HG03139 (cell line): ENCODE data around the gene NHS.
"Not testable (repeated sequence)": the region's sequence is repeated elsewhere in the genome, so short reads cannot be mapped to it uniquely, and the experiment has no call there.

ENCODE experiments used
- ATAC-seq: cut with Tn5 transposase; IDR thresholded peaks from one replicate; pipeline ENCODE4 v1.9.1; 2021; ENCODE audit not compliant: unreplicated experiment

Gene NHS

GRCh38 chrX:17488036-17488435 lies 113.0 kb downstream of the NHS start:
- no peak for ATAC-seq

- no peak for ATAC-seq
These were observed 119.2 kb downstream of the NHS start for GRCh38 chrX:17494216-17494615.

GRCh38 chrX:17495052-17495451 lies 120.1 kb downstream of the NHS start:
- ATAC-seq: no peak

GRCh38 chrX:17496407-17496806 lies 121.4 kb downstream of the NHS start:
- ATAC-seq: no peak

- no peak for ATAC-seq
These were observed 122.2 kb downstream of the NHS start for GRCh38 chrX:17497193-17497592.

- ATAC-seq: no peak
These were observed 124.5 kb downstream of the NHS start for GRCh38 chrX:17499512-17499911.

GRCh38 chrX:17500145-17500579 lies 125.2 kb downstream of the NHS start:
- ATAC-seq: no peak

- ATAC-seq: no peak
These were observed 126.7 kb downstream of the NHS start for GRCh38 chrX:17501746-17502145.

- ATAC-seq: not testable (repeated sequence)
These were observed 131.4 kb downstream of the NHS start for GRCh38 chrX:17506352-17506751.

GRCh38 chrX:17511556-17511955 lies 136.6 kb downstream of the NHS start:
- ATAC-seq: no peak

- ATAC-seq: no peak
These were observed 144.4 kb downstream of the NHS start for GRCh38 chrX:17519358-17519757.

- no peak for ATAC-seq
These were observed 145.1 kb downstream of the NHS start for GRCh38 chrX:17520016-17520615.

GRCh38 chrX:17521871-17522693 lies 147.1 kb downstream of the NHS start:
- ATAC-seq: no peak

GRCh38 chrX:17525266-17525665 lies 150.3 kb downstream of the NHS start:
- no peak for ATAC-seq

- ATAC-seq: no peak
These were observed 151.0 kb downstream of the NHS start for GRCh38 chrX:17525762-17526555.

- ATAC-seq: no peak
These were observed 152.2 kb downstream of the NHS start for GRCh38 chrX:17527135-17527701.

GRCh38 chrX:17527922-17528321 lies 152.9 kb downstream of the NHS start:
- ATAC-seq: no peak

GRCh38 chrX:17529151-17529745 lies 154.2 kb downstream of the NHS start:
- ATAC-seq: no peak

GRCh38 chrX:17531500-17531899 lies 156.5 kb downstream of the NHS start:
- no peak for ATAC-seq

- ATAC-seq: no peak
These were observed 160.2 kb downstream of the NHS start for GRCh38 chrX:17535229-17535628.

GRCh38 chrX:17537723-17538243 lies 162.8 kb downstream of the NHS start:
- no peak for ATAC-seq
